HepG2 (cell line): ENCODE data around the gene PLCG1. TPM values are rescaled to one million over a fixed set of nuclear protein-coding genes. Genes with fewer than 3 reads are reported as not detected.

ENCODE experiments used
- ATF3 ChIP-seq: sonication (generic); formaldehyde crosslinking; IDR thresholded peaks from 2 replicates; pipeline ENCODE4 v1.4.0; 2020; ENCODE audit warnings: missing genetic modification reagents
- CEBPZ ChIP-seq: IDR thresholded peaks from 2 replicates; pipeline ENCODE4 v1.6.1; 2012; ENCODE audit warnings: low read length, improper control_type of control experiment
- CREBL2 ChIP-seq: sonication (generic); formaldehyde crosslinking; IDR thresholded peaks from 2 replicates; pipeline ENCODE4 v1.8.1; 2023; ENCODE audit warnings: missing genetic modification reagents, mild to moderate bottlenecking, borderline replicate concordance
- HINFP ChIP-seq: sonication (generic); formaldehyde crosslinking; IDR thresholded peaks from 2 replicates; pipeline ENCODE4 v1.4.0; 2020; ENCODE audit warnings: low read depth, mild to moderate bottlenecking, missing genetic modification reagents
- NCOA1 ChIP-seq: sonication (generic); formaldehyde crosslinking; IDR thresholded peaks from 2 replicates; pipeline ENCODE4 v1.9.0; 2021; ENCODE audit warnings: missing genetic modification reagents
- PAWR ChIP-seq: sonication (generic); formaldehyde crosslinking; IDR thresholded peaks from 2 replicates; pipeline ENCODE4 v1.4.0; 2020; ENCODE audit warnings: missing genetic modification reagents, mild to moderate bottlenecking, borderline replicate concordance
- TBX2 ChIP-seq: sonication (generic); formaldehyde crosslinking; IDR thresholded peaks from 2 replicates; pipeline ENCODE4 v1.5.0; 2020; ENCODE audit warnings: missing genetic modification reagents, mild to moderate bottlenecking, borderline replicate concordance
- ZNF333 ChIP-seq: sonication (generic); formaldehyde crosslinking; IDR thresholded peaks from 2 replicates; pipeline ENCODE4 v1.4.0; 2020; ENCODE audit warnings: mild to moderate bottlenecking, missing genetic modification reagents, borderline replicate concordance
- ZNF687 ChIP-seq: sonication (generic); formaldehyde crosslinking; IDR thresholded peaks from 2 replicates; pipeline ENCODE4 v1.5.1; 2020; ENCODE audit warnings: mild to moderate bottlenecking, missing genetic modification reagents, moderate library complexity
- ZNF772 ChIP-seq: sonication (generic); formaldehyde crosslinking; IDR thresholded peaks from 2 replicates; pipeline ENCODE4 v1.5.0; 2020; ENCODE audit warnings: mild to moderate bottlenecking, missing genetic modification reagents
- polyA plus RNA-seq, 8 experiments: library from polyadenylated mRNA; depleted of rRNA in 3 of 8; stranded (reverse) in 7 of 8; unstranded in 1 of 8; fragments of >200 nt; fragmentation: Illumina TruSeq in 4 of 8; extraction: Trizol in 4 of 8; gene quantifications; 2 replicates each; pipeline versions ENCODE4 v1.2.1 to v1.2.3, GENCODE V29; 2011 to 2016; ENCODE audit warnings: low read depth in 4 of 8, missing spikeins in 1 of 8, mixed read lengths in 1 of 8; ENCODE audit not compliant: insufficient read depth in 1 of 8
- total RNA-seq, 5 experiments: library from RNA; depleted of rRNA; stranded (reverse); fragments of >200 nt; fragmentation: Illumina TruSeq; extraction: Trizol; gene quantifications; 2 replicates each; pipeline ENCODE4 v1.2.3, GENCODE V29; 2016; ENCODE audit warnings: low read depth in 1 of 5
- TF ChIP-seq, protein P1 (sequence below): sonication (generic); formaldehyde crosslinking; IDR thresholded peaks from 2 replicates; pipeline ENCODE4 v1.8.0; 2022; ENCODE audit warnings: mild to moderate bottlenecking, missing genetic modification reagents, borderline replicate concordance
- TF ChIP-seq, protein P2 (sequence below): sonication (generic); formaldehyde crosslinking; IDR thresholded peaks from 2 replicates; pipeline ENCODE4 v1.4.0; 2020; ENCODE audit warnings: mild to moderate bottlenecking, missing genetic modification reagents

Gene PLCG1
- total and polyA plus RNA-seq, 2 of the 13 experiments (the other 11 are each of a cell fraction or from before 2014, with no cell fraction given): 85.3 to 158 TPM

GRCh38 chr20:41137614-41138474 is 501 bp downstream of the PLCG1 start (continued):
- TF ChIP-seq ATF3: peak; percentile 58
- no peak for TF ChIP-seq CEBPZ
- peak; percentile 87; the same call in 1 of the 2 replicates for TF ChIP-seq ZNF772 (CRISPR knock-in tag)
- peak; percentile 81 for TF ChIP-seq TBX2 (CRISPR knock-in tag)
- TF ChIP-seq NCOA1 (CRISPR knock-in tag): peak; percentile 89; the same call in 1 of the 2 replicates
- TF ChIP-seq, protein P1, sequence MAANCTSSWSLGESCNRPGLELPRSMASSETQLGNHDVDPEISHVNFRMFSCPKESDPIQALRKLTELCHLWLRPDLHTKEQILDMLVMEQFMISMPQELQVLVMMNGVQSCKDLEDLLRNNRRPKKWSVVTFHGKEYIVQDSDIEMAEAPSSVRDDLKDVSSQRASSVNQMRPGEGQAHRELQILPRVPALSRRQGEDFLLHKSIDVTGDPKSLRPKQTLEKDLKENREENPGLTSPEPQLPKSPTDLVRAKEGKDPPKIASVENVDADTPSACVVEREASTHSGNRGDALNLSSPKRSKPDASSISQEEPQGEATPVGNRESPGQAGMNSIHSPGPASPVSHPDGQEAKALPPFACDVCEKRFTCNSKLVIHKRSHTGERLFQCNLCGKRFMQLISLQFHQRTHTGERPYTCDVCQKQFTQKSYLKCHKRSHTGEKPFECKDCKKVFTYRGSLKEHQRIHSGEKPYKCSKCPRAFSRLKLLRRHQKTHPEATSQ (CRISPR knock-in tag): 0 out of 2 replicates have a peak, but pooled peaks have one; percentile 55
- TF ChIP-seq PAWR (CRISPR knock-in tag): no peak
- peak; percentile 16; the same call in 1 of the 2 replicates for TF ChIP-seq HINFP
- TF ChIP-seq CREBL2: 0 out of 2 replicates have a peak, but pooled peaks have one; percentile 17
- TF ChIP-seq ZNF687: peak; percentile 83
- TF ChIP-seq ZNF333 (CRISPR knock-in tag): 0 out of 2 replicates have a peak, but pooled peaks have one; percentile 18
- TF ChIP-seq, protein P2, sequence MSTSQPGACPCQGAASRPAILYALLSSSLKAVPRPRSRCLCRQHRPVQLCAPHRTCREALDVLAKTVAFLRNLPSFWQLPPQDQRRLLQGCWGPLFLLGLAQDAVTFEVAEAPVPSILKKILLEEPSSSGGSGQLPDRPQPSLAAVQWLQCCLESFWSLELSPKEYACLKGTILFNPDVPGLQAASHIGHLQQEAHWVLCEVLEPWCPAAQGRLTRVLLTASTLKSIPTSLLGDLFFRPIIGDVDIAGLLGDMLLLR (CRISPR knock-in tag): no peak; the same call in 1 of the 2 replicates
